ENCODE results near the gene TUBA4A. TPM values are rescaled to one million over a fixed set of nuclear protein-coding genes. Genes with fewer than 3 reads are reported as not detected.
"Not testable (repeated sequence)": the region's sequence is repeated elsewhere in the genome, so short reads cannot be mapped to it uniquely, and the experiment has no call there.

TUBA4A gene
- total and polyA plus RNA-seq, 5 experiments from 2014 or later, result 107 to 275 (median 143) TPM

DNA sequence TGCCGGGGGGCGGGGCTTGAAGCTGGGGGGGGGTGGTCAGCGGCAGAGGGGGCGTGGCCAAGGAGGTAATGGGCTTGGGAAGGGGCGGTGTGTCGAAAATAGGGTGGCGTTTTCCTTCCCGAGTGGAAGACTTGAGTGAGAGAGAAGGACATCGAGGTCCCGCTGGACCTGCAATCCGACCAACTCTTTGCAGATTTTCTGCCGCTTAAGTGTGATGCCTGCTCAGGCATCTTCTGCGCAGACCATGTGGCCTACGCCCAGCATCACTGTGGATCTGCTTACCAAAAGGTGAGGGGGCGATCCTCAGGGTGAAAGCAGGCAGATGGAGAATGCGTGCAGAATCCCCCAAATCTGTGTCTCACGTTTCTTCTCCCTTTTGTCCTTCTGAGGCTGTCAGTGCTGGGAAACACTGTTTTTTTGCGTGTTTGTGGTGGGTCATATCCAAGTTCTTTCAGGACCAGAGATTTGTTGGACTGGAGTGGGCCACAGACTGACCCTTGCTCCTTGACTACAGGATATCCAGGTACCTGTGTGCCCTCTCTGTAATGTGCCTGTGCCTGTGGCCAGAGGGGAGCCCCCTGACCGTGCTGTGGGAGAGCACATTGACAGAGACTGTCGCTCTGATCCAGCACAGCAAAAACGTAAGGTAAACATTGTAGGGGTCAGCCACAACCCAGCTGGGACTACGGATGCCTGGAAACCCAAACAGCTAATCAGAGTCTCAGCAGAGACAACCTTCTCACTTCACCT lies 46.4 kb downstream of the TUBA4A start:
- ATAC-seq (peak in 1 of 2 donors; percentile 1), DNase-seq (peak in 1 of 10 donors; percentile 65)
- Mint-ChIP-seq H3K9me3 (peaks cover 0 to 2% (median 0%) of the 10 kb centered on the region in 9 donors), H3K36me3 (peaks cover 0 to 18% (median 3%) of the 10 kb centered on the region in 3 donors), H3K4me1 (peaks cover 18 to 58% (median 53%) of the 10 kb centered on the region in 4 donors), H3K4me3 (peak overlapping the region; percentile 89 to 96 (median 92)), H3K27me3 (no peaks in the 10 kb centered on the region), H3K27ac (peak overlapping the region; percentile 79 to 100 (median 96))
- POLR2A ChIA-PET, result interaction anchor here (0.8 to 23.9 kb wide), 16 partner anchors 8 to 180 kb away, joined by 3 to 674 read pairs (median 12); partner anchors contain the start of genes ABCB6, ANKZF1, ATG9A and CNPPD1

DNA sequence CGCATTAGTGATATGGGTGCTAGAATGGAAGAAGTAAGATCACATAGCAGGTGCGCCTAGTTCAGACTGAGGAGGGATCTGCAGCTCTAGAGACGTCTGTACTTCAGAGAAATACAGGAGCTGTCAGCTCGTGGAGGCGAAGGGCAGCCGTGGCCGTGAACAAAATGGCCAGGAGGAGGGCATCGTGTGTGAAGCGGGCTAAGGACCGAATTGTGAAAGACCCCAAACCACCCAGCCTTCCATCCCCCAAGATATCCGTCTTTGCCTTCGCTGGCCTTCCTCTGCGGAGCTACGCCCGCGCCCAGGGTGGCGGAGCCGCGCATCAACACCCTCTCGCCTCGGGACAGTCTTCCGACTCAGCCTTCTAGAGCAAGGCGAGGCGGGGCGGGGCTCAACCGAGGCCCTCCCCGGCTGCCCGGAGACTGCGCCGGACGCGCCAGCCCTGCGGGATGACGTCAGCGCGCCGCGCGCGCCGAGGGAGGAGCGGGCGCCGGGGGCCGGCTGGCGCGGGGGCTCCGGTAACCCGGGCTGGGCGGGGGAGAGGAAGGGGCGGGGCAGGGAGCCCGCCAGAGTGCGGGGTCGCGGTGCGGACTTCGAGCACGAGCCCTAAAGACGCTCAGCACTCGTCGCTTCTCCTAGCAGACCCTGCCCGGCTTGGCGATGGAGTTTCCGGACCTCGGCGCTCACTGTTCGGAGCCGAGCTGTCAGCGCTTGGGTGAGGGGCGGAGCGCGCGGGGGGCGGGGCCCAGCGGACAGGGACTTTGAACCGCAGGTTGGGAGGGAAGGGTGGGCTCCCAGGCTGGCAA lies 47.2 kb downstream of the TUBA4A start, which contains the start of gene ZFAND2B:
Gene ZFAND2B, plus strand, starts transcription at position 455 of the 806 bp plus-strand sequence. Its CDS starts 206 bp downstream, at position 661.
- Mint-ChIP-seq H3K4me1 (peaks cover 18 to 54% (median 52%) of the 10 kb centered on the region in 4 donors), H3K36me3 (peaks cover 0 to 18% (median 3%) of the 10 kb centered on the region in 3 donors), H3K4me3 (peak within 1 kb of the TSS; percentile 89 to 96 (median 92)), H3K27ac (peak within 1 kb of the TSS; percentile 96 to 100 (median 97)), H3K27me3 (no peaks in the 10 kb centered on the region), H3K9me3 (peaks cover 0 to 2% (median 0%) of the 10 kb centered on the region in 9 donors)
- ATAC-seq (peak; percentile 94), DNase-seq (peak; percentile 91 to 98 (median 96))
- POLR2A ChIA-PET, result interaction anchor here (0.6 to 23.9 kb wide), 22 partner anchors 8 to 337 kb away, joined by 3 to 674 read pairs (median 10); partner anchors contain the start of genes ABCB6, ANKZF1, ATG9A and CNPPD1

DNA sequence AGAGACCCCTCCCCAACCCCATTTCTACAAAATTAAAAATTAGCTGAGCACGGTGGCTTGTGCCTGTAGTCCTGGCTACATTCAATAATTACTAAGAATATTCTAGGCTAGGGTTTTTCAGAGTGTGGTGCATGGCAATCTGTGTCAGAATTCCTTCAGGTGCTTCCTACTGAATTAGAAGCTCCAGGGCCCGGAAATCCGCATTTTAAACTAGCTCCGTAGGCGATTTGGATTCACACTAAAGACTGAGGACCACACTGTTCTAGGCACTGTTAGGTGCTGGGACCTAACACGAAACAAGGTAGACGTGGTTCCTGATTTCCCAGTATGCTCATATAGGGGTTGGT lies 47.8 kb downstream of the TUBA4A start:
- POLR2A ChIA-PET, result interaction anchor here (0.7 to 23.9 kb wide), 19 partner anchors 8 to 337 kb away, joined by 3 to 674 read pairs (median 11); partner anchors contain the start of genes ABCB6, ANKZF1, ATG9A and CNPPD1
- Mint-ChIP-seq H3K36me3 (peaks cover 0 to 18% (median 3%) of the 10 kb centered on the region in 3 donors), H3K27ac (peak overlapping the region; percentile 96 to 100 (median 97)), H3K4me3 (peak overlapping the region; percentile 89 to 96 (median 92)), H3K9me3 (peaks cover 0 to 3% (median 0%) of the 10 kb centered on the region in 9 donors), H3K27me3 (no peaks in the 10 kb centered on the region), H3K4me1 (peaks cover 15 to 50% (median 49%) of the 10 kb centered on the region in 4 donors)
- ATAC-seq (no peak), DNase-seq (no peak)

DNA sequence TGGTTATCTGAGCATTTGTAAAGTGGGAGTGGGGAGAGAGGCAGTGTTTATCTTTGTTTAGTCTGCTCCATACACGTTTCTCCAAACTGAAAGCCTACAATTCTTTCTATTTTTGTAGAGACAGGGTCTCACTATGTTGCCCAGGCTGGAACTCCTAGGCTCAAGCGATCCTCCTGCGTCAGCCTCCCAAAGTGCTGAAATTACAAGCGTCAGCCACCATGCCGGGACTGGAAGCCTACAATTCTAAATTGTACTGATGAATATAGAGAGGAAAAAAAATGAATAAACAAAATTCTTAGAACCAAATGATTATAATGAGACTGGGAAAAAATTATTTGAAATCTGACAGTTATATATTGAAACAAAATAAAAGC lies 48.6 kb downstream of the TUBA4A start:
- Mint-ChIP-seq H3K4me3 (peak overlapping the region in 7 of 10 donors; percentile 8 to 93 (median 50)), H3K4me1 (peaks cover 17 to 50% (median 50%) of the 10 kb centered on the region in 4 donors)
- POLR2A ChIA-PET, result interaction anchor here (0.6 to 23.9 kb wide), 5 partner anchors 13 to 843 kb away, joined by 3 to 674 read pairs (median 14); partner anchors contain the start of genes ANKZF1, ATG9A, CNPPD1 and RETREG2

DNA sequence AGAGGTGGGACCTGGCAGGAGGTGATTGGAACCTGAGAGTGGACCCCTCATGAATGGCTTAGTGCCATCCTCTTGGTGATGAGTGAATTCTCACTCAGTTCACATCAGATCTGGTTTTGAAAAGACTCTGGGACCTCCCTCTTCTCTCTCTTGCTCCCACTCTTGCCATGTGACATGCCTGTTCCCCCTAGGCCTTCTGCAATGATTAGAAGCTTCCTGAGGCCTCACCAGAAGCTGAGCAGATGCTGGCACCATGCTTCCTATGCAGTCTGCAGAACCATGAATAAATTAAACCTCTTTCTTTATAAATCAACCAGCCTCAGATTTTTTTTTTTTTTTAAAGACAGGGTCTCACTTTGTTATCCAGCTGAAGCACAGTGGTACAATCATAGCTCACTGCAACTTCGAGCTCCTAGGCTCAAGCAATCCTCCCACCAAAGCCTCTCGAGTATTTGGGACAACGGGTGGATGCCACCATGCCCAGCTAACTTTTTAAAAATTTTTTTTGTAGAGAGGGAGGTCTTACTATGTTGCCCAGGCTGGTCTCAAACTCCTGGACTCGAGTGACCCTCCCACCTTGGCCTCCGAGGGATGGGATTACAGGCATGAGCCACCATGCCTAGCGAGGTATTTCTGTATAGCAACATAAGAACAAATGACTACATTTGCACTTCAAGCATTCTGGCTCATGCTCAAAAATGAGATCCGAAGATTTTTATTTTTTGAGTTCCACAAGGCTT lies 49.1 kb downstream of the TUBA4A start:
- DNase-seq (peak in 1 of 10 donors; percentile 43), ATAC-seq (no peak)
- H3K36me3 Mint-ChIP-seq, result peaks cover 0 to 17% (median 3%) of the 10 kb centered on the region in 3 donors
- H3K27ac Mint-ChIP-seq, result peak overlapping the region in 7 of 10 donors; percentile 66 to 100 (median 80)
- peak overlapping the region in 1 of 10 donors; percentile 46 for H3K4me3 Mint-ChIP-seq
- peaks cover 0 to 7% (median 0%) of the 10 kb centered on the region in 9 donors for H3K9me3 Mint-ChIP-seq
- peaks cover 13 to 48% (median 48%) of the 10 kb centered on the region in 4 donors for H3K4me1 Mint-ChIP-seq
- peaks cover 0 to under 1% (median 0%) of the 10 kb centered on the region in 5 donors for H3K27me3 Mint-ChIP-seq
- POLR2A ChIA-PET, result interaction anchor here (0.6 to 23.9 kb wide), 4 partner anchors 27 to 842 kb away, joined by 3 to 674 read pairs (median 5); partner anchors contain the start of genes CNPPD1, RETREG2, SLC23A3 and TUBA4B

More for the DNA sequence above, 48.6 kb downstream of the TUBA4A start:
- peaks cover 0 to 7% (median 0%) of the 10 kb centered on the region in 9 donors for H3K9me3 Mint-ChIP-seq
- H3K27me3 Mint-ChIP-seq, result no peaks in the 10 kb centered on the region
- peak overlapping the region in 9 of 10 donors; percentile 57 to 100 (median 96) for H3K27ac Mint-ChIP-seq
- ATAC-seq (no peak), DNase-seq (peak in 1 of 10 donors; percentile 36)
- H3K36me3 Mint-ChIP-seq, result peaks cover 0 to 18% (median 3%) of the 10 kb centered on the region in 3 donors

DNA sequence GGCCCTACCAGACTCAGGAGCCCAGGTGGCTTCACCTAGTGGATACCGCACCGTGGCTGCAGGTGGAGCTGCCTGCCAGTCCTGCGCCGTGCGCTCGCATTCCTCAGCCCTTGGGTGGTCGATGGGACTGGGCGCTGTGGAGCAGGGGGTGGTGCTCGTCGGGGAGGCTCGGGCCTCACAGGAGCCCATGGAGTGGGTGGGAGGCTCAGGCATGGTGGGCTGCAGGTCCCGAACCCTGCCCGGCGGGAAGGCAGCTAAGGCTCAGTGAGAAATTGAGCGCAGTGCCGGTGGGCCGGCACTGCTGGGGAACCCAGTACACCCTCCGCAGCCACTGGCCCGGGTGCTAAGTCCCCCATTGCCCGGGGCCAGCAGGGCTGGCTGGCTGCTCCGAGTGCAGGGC lies 52.4 kb downstream of the TUBA4A start:
- peak overlapping the region in 1 of 10 donors; percentile 94 for H3K4me3 Mint-ChIP-seq
- H3K4me1 Mint-ChIP-seq, result peaks cover 16 to 36% (median 33%) of the 10 kb centered on the region in 4 donors
- not testable (repeated sequence) for H3K36me3 Mint-ChIP-seq, H3K27me3 Mint-ChIP-seq, DNase-seq, ATAC-seq, H3K9me3 Mint-ChIP-seq
- H3K27ac Mint-ChIP-seq, result peak overlapping the region in 7 of 10 donors; percentile 85 to 98 (median 96)
- POLR2A ChIA-PET, result interaction anchor here (1.0 to 23.9 kb wide), 4 partner anchors 24 to 53 kb away, joined by 3 to 674 read pairs (median 8); partner anchors contain the start of genes CNPPD1, RETREG2, SLC23A3 and TUBA4A

DNA sequence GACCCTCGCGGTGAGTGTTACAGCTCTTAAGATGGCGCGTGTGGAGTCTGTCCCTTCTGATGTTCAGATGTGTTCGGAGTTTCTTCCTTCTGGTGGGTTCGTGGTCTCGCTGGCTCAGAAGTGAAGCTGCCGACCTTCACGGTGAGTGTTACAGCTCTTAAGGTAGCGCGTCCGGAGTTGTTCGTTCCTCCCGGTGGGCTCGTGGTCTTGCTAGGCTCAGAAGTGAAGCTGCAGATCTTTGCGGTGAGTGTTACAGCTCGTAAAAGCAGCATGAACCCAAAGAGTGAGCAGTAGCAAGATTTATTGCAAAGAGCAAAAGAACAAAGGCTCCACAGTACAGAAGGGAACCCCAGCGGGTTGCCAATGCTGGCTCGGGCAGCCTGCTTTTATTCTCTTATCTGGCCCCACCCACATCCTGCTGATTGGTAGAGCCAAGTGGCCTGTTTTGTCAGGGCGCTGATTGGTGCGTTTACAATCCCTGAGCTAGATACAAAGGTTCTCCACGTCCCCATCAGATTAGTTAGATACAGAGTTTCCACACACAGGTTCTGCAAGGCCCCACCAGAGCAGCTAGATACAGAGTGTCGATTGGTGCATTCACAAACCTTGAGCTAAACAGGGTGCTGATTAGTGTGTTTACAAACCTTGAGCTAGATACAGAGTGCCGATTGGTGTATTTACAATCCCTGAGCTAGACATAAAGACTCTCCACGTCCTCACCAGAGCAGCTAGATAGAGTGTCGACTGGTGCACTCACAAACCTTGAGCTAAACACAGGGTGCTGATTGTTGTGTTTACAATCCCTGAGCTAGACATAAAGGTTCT lies 53.0 kb downstream of the TUBA4A start:
- ATAC-seq (peak in 1 of 2 donors; percentile 36), DNase-seq (peak in 8 of 10 donors; percentile 47 to 76 (median 58))
- not testable (repeated sequence) for H3K36me3 Mint-ChIP-seq, H3K27me3 Mint-ChIP-seq, H3K9me3 Mint-ChIP-seq
- Mint-ChIP-seq H3K4me1 (peaks cover 12 to 32% (median 28%) of the 10 kb centered on the region in 4 donors), H3K27ac (peak overlapping the region; percentile 85 to 98 (median 94)), H3K4me3 (peak overlapping the region; percentile 77 to 95 (median 90))
- POLR2A ChIA-PET, result interaction anchor here (0.9 to 23.9 kb wide), 8 partner anchors 10 to 79 kb away, joined by 3 to 674 read pairs (median 3); partner anchors contain the start of genes CNPPD1, DNAJB2, RETREG2 and SLC23A3

Small RNAs within 50 kb of the gene (microRNA-seq; reads per million reads assigned to microRNA genes)
- not detected for gene MIR153-1 (ENCODE audit: borderline microRNAs expressed)

Other genes starting within 250 kb of the TUBA4A start
- not detected for gene CFAP65, start 212.4 kb downstream of the TUBA4A start, total RNA-seq
- under 1 TPM in 1 of 3 donors, not detected in 2; 0.23 TPM for gene CFAP65, start 212.4 kb downstream of the TUBA4A start, polyA plus RNA-seq
- not detected for gene IHH, start 193.0 kb downstream of the TUBA4A start, total RNA-seq
- not detected for gene IHH, start 193.0 kb downstream of the TUBA4A start, polyA plus RNA-seq
- 10 to 100 TPM; 17.0 to 20.1 TPM for gene NHEJ1, start 93.1 kb downstream of the TUBA4A start, total RNA-seq
- gene NHEJ1, start 93.1 kb downstream of the TUBA4A start, polyA plus RNA-seq, result 10 to 100 TPM; 16.6 to 29.1 (median 23.0) TPM
- 1 to 10 TPM; 2.7 to 3.3 TPM for gene SLC23A3, start 83.9 kb downstream of the TUBA4A start, total RNA-seq
- not detected for gene SLC23A3, start 83.9 kb downstream of the TUBA4A start, polyA plus RNA-seq
- gene CNPPD1, start 77.0 kb downstream of the TUBA4A start, total RNA-seq, result 10 to 100 TPM; 59.1 to 64.1 TPM
- 10 to 100 TPM; 45.8 to 59.8 (median 50.4) TPM for gene CNPPD1, start 77.0 kb downstream of the TUBA4A start, polyA plus RNA-seq
- 100 to 1,000 TPM; 110 to 113 TPM for gene RETREG2, start 75.6 kb downstream of the TUBA4A start, total RNA-seq
- 10 to 100 TPM; 52.0 to 64.3 (median 57.6) TPM for gene RETREG2, start 75.6 kb downstream of the TUBA4A start, polyA plus RNA-seq
- gene ZFAND2B, start 47.1 kb downstream of the TUBA4A start, total RNA-seq, result 10 to 100 TPM; 69.6 to 81.9 TPM
- gene ZFAND2B, start 47.1 kb downstream of the TUBA4A start, polyA plus RNA-seq, result 10 to 100 TPM; 78.1 to 85.1 (median 78.1) TPM
- gene ABCB6, start 35.0 kb downstream of the TUBA4A start, total RNA-seq, result 10 to 100 TPM; 12.3 to 12.9 TPM
- 1 to 10 TPM; 1.6 to 4.9 (median 1.8) TPM for gene ABCB6, start 35.0 kb downstream of the TUBA4A start, polyA plus RNA-seq
- 10 to 100 TPM; 52.6 to 53.5 TPM for gene ATG9A, start 24.3 kb downstream of the TUBA4A start, total RNA-seq
- gene ATG9A, start 24.3 kb downstream of the TUBA4A start, polyA plus RNA-seq, result 10 to 100 TPM; 17.7 to 27.9 (median 20.5) TPM
- 100 to 1,000 TPM; 263 to 278 TPM for gene ANKZF1, start 24.1 kb downstream of the TUBA4A start, total RNA-seq
- 10 to 100 TPM; 23.8 to 46.2 (median 25.9) TPM for gene ANKZF1, start 24.1 kb downstream of the TUBA4A start, polyA plus RNA-seq
- 1 to 10 TPM; 1.8 to 2.7 TPM for gene GLB1L, start 8.5 kb downstream of the TUBA4A start, total RNA-seq
- 1 to 10 TPM in 2 of 3 donors, under 1 TPM in 1; 0.62 to 1.8 (median 1.7) TPM for gene GLB1L, start 8.5 kb downstream of the TUBA4A start, polyA plus RNA-seq
- gene STK16, start 8.4 kb downstream of the TUBA4A start, total RNA-seq, result 10 to 100 TPM; 22.4 to 22.6 TPM
- gene STK16, start 8.4 kb downstream of the TUBA4A start, polyA plus RNA-seq, result 10 to 100 TPM; 21.6 to 25.8 (median 23.7) TPM
- not detected for gene TUBA4B, start 675 bp downstream of the TUBA4A start, total RNA-seq
- not detected for gene TUBA4B, start 675 bp downstream of the TUBA4A start, polyA plus RNA-seq
- gene DNAJB2, start 25.4 kb upstream of the TUBA4A start, total RNA-seq, result 100 to 1,000 TPM; 102 to 105 TPM
- 1 to 10 TPM; 5.0 to 6.6 (median 5.9) TPM for gene DNAJB2, start 25.4 kb upstream of the TUBA4A start, polyA plus RNA-seq
- not detected for gene PTPRN, start 55.5 kb upstream of the TUBA4A start, total RNA-seq
- under 1 TPM in 2 of 3 donors, not detected in 1; 0.27 to 0.31 TPM for gene PTPRN, start 55.5 kb upstream of the TUBA4A start, polyA plus RNA-seq
- gene RESP18, start 78.8 kb upstream of the TUBA4A start, total RNA-seq, result not detected
- gene RESP18, start 78.8 kb upstream of the TUBA4A start, polyA plus RNA-seq, result not detected
- 10 to 100 TPM; 81.9 to 89.1 TPM for gene DNPEP, start 134.0 kb upstream of the TUBA4A start, total RNA-seq
- gene DNPEP, start 134.0 kb upstream of the TUBA4A start, polyA plus RNA-seq, result 10 to 100 TPM; 51.2 to 62.6 (median 53.1) TPM
- not detected for gene DES, start 164.5 kb upstream of the TUBA4A start, total RNA-seq
- gene DES, start 164.5 kb upstream of the TUBA4A start, polyA plus RNA-seq, result not detected
- gene SPEG, start 180.9 kb upstream of the TUBA4A start, total RNA-seq, result 10 to 100 TPM; 20.3 to 22.5 TPM
- 1 to 10 TPM; 1.6 to 3.0 (median 2.7) TPM for gene SPEG, start 180.9 kb upstream of the TUBA4A start, polyA plus RNA-seq
- gene GMPPA, start 245.0 kb upstream of the TUBA4A start, total RNA-seq, result 10 to 100 TPM; 22.5 to 26.9 TPM
- 10 to 100 TPM; 12.1 to 22.0 (median 17.0) TPM for gene GMPPA, start 245.0 kb upstream of the TUBA4A start, polyA plus RNA-seq